HCT116 (cell line): ENCODE measurements around the gene UQCC2. TPM values are rescaled to one million over a fixed set of nuclear protein-coding genes. Genes with fewer than 3 reads are reported as not detected.

Source experiments
- ATAC-seq: fragments of 200-7000 bp; cut with Tn5 transposase; 2 replicates; pipeline ENCODE4 v1.9.1; 2020; ENCODE audit warnings: mild to moderate bottlenecking, moderate library complexity
- BruUV-seq: library from RNA; stranded (reverse); fragments of 400-500 nt; replicated peaks from 2 replicates; lab custom pipeline; 2021; lab: Mats Ljungman, UMichigan
- CTCF ChIA-PET: fragments of 300-600 bp; sonication (Branson Sonifier 250); formaldehyde crosslinking; loops from one replicate; lab custom pipeline; 2021; ENCODE audit warnings: antibody characterized with exemption; lab: Charles Lee
- POLR2A ChIA-PET: fragments of 300-600, 350-600 bp; sonication (Branson Sonifier 250); formaldehyde crosslinking; loops from one replicate; lab custom pipeline; 2021; ENCODE audit warnings: antibody characterized with exemption; lab: Charles Lee
- RAD21 ChIA-PET, 2 experiments: fragments of 300-600 bp; sonication (Branson Sonifier 250); formaldehyde crosslinking; loops; one replicate each; lab custom pipeline; 2023; ENCODE audit warnings: low total read pairs in 2 of 2; ENCODE audit not compliant: uncharacterized antibody in 2 of 2, unreplicated experiment in 2 of 2, low non-redundant PET in 1 of 2; lab: Charles Lee
- DNase-seq: peaks from one replicate; pipeline ENCODE4 v3.0.0-alpha.2; 2010; ENCODE audit warnings: low read depth, low spot score
- H2AFZ ChIP-seq: fragments of 200-600 bp; shearing (Covaris generic), sonication (generic); 2 replicates; pipeline ENCODE4 v1.6.1; 2017; ENCODE audit warnings: low read depth, mixed run types, mixed read lengths, antibody characterized with exemption, low read length; ENCODE audit not compliant: poor library complexity, severe bottlenecking
- H3K27ac ChIP-seq: 2 replicates; pipeline ENCODE4 v1.5.1; 2012; ENCODE audit warnings: low read depth, low read length
- H3K27me3 ChIP-seq: fragments of 200-600 bp; sonication (generic); 2 replicates; pipeline ENCODE4 v1.6.1; 2016; ENCODE audit warnings: mixed run types, low read length, mixed read lengths; ENCODE audit not compliant: insufficient read depth
- H3K36me3 ChIP-seq, 2 experiments: fragments of 200-500 bp in 1 of 2; fragments of 200-600 bp in 1 of 2; sonication (Bioruptor generic) in 1 of 2; sonication (generic) in 1 of 2; 2 replicates each; pipeline versions ENCODE4 v1.5.1 to v1.6.1; 2014 to 2016; ENCODE audit warnings: low read length in 2 of 2, inconsistent platforms in 1 of 2, mixed read lengths in 1 of 2, mixed run types in 1 of 2; ENCODE audit not compliant: insufficient read depth in 2 of 2, control insufficient read depth in 1 of 2
- H3K4me1 ChIP-seq, 2 experiments: fragments of 200-600 bp in 1 of 2; sonication (generic) in 1 of 2; 2 replicates each; pipeline versions ENCODE4 v1.5.1 to v1.6.1; 2012 to 2017; ENCODE audit warnings: low read length in 2 of 2, inconsistent platforms in 1 of 2, mild to moderate bottlenecking in 1 of 2, mixed read lengths in 1 of 2, mixed run types in 1 of 2, moderate library complexity in 1 of 2; ENCODE audit not compliant: insufficient read depth in 2 of 2, control insufficient read depth in 1 of 2
- H3K4me2 ChIP-seq: fragments of 200-600 bp; sonication (generic); 2 replicates; pipeline ENCODE4 v1.6.1; 2017; ENCODE audit warnings: mixed run types, low read length, mixed read lengths
- H3K4me3 ChIP-seq, 2 experiments: fragments of 200-600 bp in 1 of 2; sonication (generic) in 1 of 2; replicated peaks in 1 of 2; 2 replicates each; pipeline ENCODE4 v1.5.1; 2011 to 2016; ENCODE audit warnings: low read length in 2 of 2, control low read depth in 1 of 2, low read depth in 1 of 2, mild to moderate bottlenecking in 1 of 2, mixed read lengths in 1 of 2, mixed run types in 1 of 2
- H3K79me2 ChIP-seq: fragments of 200-600 bp; sonication (generic); 2 replicates; pipeline ENCODE4 v1.6.1; 2017; ENCODE audit warnings: mild to moderate bottlenecking, mixed run types, low read length, moderate library complexity, mixed read lengths; ENCODE audit not compliant: insufficient read depth
- H3K9ac ChIP-seq: fragments of 200-600 bp; sonication (generic); 2 replicates; pipeline ENCODE4 v1.6.1; 2016; ENCODE audit warnings: low read length, mixed read lengths
- H3K9me2 ChIP-seq: fragments of 200-600 bp; sonication (generic), shearing (Covaris generic); 2 replicates; pipeline ENCODE4 v1.6.1; 2017; ENCODE audit warnings: mixed run types, mild to moderate bottlenecking, moderate library complexity; ENCODE audit not compliant: insufficient read depth
- H3K9me3 ChIP-seq, 2 experiments: fragments of 200-500 bp in 1 of 2; fragments of 200-600 bp in 1 of 2; sonication (Bioruptor generic) in 1 of 2; sonication (generic) in 1 of 2; 2 replicates each; pipeline ENCODE4 v1.6.1; 2014 to 2017; ENCODE audit warnings: low read length in 2 of 2, mixed read lengths in 2 of 2, inconsistent platforms in 1 of 2, low read depth in 1 of 2, mild to moderate bottlenecking in 1 of 2, mixed run types in 1 of 2, moderate library complexity in 1 of 2; ENCODE audit not compliant: control insufficient read depth in 1 of 2, insufficient read depth in 1 of 2
- H4K20me1 ChIP-seq: fragments of 200-600 bp; sonication (generic), shearing (Covaris generic); 2 replicates; pipeline ENCODE4 v1.6.1; 2017; ENCODE audit warnings: mixed run types, mild to moderate bottlenecking, moderate library complexity; ENCODE audit not compliant: insufficient read depth
- FOSL1 ChIP-seq: IDR thresholded peaks from 2 replicates; pipeline ENCODE4 v1.6.1; 2012; ENCODE audit warnings: low read depth
- JUND ChIP-seq: IDR thresholded peaks from 2 replicates; pipeline ENCODE4 v1.6.1; 2012
- SIN3A ChIP-seq: IDR thresholded peaks from 2 replicates; pipeline ENCODE4 v1.6.1; 2012; ENCODE audit warnings: low read depth
- ZNF274 ChIP-seq: fragments of 200-500 bp; sonication (Bioruptor generic); IDR thresholded peaks from 2 replicates; pipeline ENCODE4 v1.6.1; 2014; ENCODE audit warnings: mild to moderate bottlenecking, low read depth, low read length, inconsistent platforms
- intact Hi-C: fragments of 100-400 bp; cut with micrococcal nuclease; formaldehyde crosslinking; loops from 2 replicates; pipeline ENCODE4 v1.10.0; 2022
- total RNA-seq: library from RNA; stranded (reverse); gene quantifications from one replicate; pipeline ENCODE4 v1.2.1, GENCODE V29; 2021; ENCODE audit not compliant: unreplicated experiment

UQCC2 gene
- total RNA-seq, 1 experiment from 2014 or later, result 95.1 TPM

- Histone ChIP-seq H3K4me2 (no peak overlapping the region), H2AFZ (no peak overlapping the region), H3K79me2 (no peaks in the 10 kb centered on the region), H3K36me3 (peaks cover 24 to 63% of the 10 kb centered on the region in 2 experiments), H3K27me3 (no peaks in the 10 kb centered on the region), H3K9me2 (no peaks in the 10 kb centered on the region), H3K4me3 (no peak overlapping the region), H3K9me3 (no peaks in the 10 kb centered on the region), H4K20me1 (no peaks in the 10 kb centered on the region), H3K4me1 (no peaks in the 10 kb centered on the region), H3K27ac (no peak overlapping the region), H3K9ac (no peak overlapping the region)
- ChIA-PET RAD21 (no interaction called here), CTCF (no interaction called here), POLR2A (no interaction called here)
- ATAC-seq (no peak), DNase-seq (no peak)
- no TSS peak for BruUV-seq
- no peak for TF ChIP-seq FOSL1
- TF ChIP-seq ZNF274, result no peak
- intact Hi-C loops, result no loop called here
Measured at GRCh38 chr6:33683051-33683571, 28.4 kb downstream of the UQCC2 start.

- H2AFZ ChIP-seq, result no peak overlapping the region
- intact Hi-C loops, result no loop called here
- H3K27me3 ChIP-seq, result no peaks in the 10 kb centered on the region
- H3K27ac ChIP-seq, result no peak overlapping the region
- H3K9ac ChIP-seq, result no peak overlapping the region
- CTCF ChIA-PET, result no interaction called here
- no peaks in the 10 kb centered on the region for H4K20me1 ChIP-seq
- no TSS peak for BruUV-seq
- no peak overlapping the region for H3K4me3 ChIP-seq
- DNase-seq (no peak), ATAC-seq (no peak)
- no peaks in the 10 kb centered on the region for H3K79me2 ChIP-seq
- POLR2A ChIA-PET, result no interaction called here
- no peak overlapping the region for H3K4me2 ChIP-seq
- no peak for TF ChIP-seq JUND
- no peak for TF ChIP-seq SIN3A
- H3K4me1 ChIP-seq, result no peaks in the 10 kb centered on the region
- H3K9me2 ChIP-seq, result no peaks in the 10 kb centered on the region
- RAD21 ChIA-PET, result no interaction called here
- H3K9me3 ChIP-seq, result no peaks in the 10 kb centered on the region
- H3K36me3 ChIP-seq, result peaks cover 30 to 67% of the 10 kb centered on the region in 2 experiments
Measured at GRCh38 chr6:33682341-33682740, 29.2 kb downstream of the UQCC2 start.
